K562 (cell line): ENCODE measurements around the gene FAM3C. TPM values are rescaled to one million over a fixed set of nuclear protein-coding genes. Genes with fewer than 3 reads are reported as not detected.
A peak's percentile ranks its signal among the peaks of the same experiment; 100 is the strongest.

Experiments used
- BHLHE40 ChIP-seq: IDR thresholded peaks from 2 replicates; pipeline ENCODE4 v1.6.1; 2011; ENCODE audit warnings: low read length, improper control_type of control experiment
- CEBPB ChIP-seq: fragments of 450-650 bp; IDR thresholded peaks from 2 replicates; pipeline ENCODE4 v1.6.1; 2016; ENCODE audit warnings: missing genetic modification characterization, missing compliant biosample characterization
- CUX1 ChIP-seq: fragments of 200-800 bp; sonication (Bioruptor generic); IDR thresholded peaks from 2 replicates; pipeline ENCODE4 v1.6.1; 2016; ENCODE audit warnings: missing genetic modification characterization, missing compliant biosample characterization
- ELF2 ChIP-seq: fragments of 250-450 bp; sonication (Bioruptor Pico); IDR thresholded peaks from 2 replicates; pipeline ENCODE4 v1.5.0; 2021; ENCODE audit warnings: mild to moderate bottlenecking
- FOXM1 ChIP-seq, 2 experiments: fragments of 450-650 bp in 1 of 2; sonication (generic) in 1 of 2; formaldehyde crosslinking in 1 of 2; IDR thresholded peaks; 2 replicates each; pipeline versions ENCODE4 v1.6.1 to v1.9.0; 2017 to 2022; ENCODE audit warnings: low read depth in 2 of 2, mild to moderate bottlenecking in 2 of 2, missing genetic modification reagents in 1 of 2, moderate library complexity in 1 of 2
- MEF2D ChIP-seq: conservative IDR thresholded peaks from 2 replicates; pipeline ENCODE4 v1.6.1; 2016; ENCODE audit warnings: low read depth, missing genetic modification characterization, missing compliant biosample characterization
- MTA3 ChIP-seq: fragments of 450-650 bp; formaldehyde crosslinking; IDR thresholded peaks from 2 replicates; pipeline ENCODE4 v1.6.1; 2017; ENCODE audit warnings: mild to moderate bottlenecking, borderline replicate concordance
- NCOA1 ChIP-seq: fragments of 450-650 bp; IDR thresholded peaks from 2 replicates; pipeline ENCODE4 v1.6.1; 2016; ENCODE audit warnings: low read depth
- NFIC ChIP-seq: fragments of 450-650 bp; IDR thresholded peaks from 2 replicates; pipeline ENCODE4 v1.6.1; 2017; ENCODE audit warnings: mild to moderate bottlenecking, inconsistent platforms
- NR0B1 ChIP-seq: fragments of 450-650 bp; IDR thresholded peaks from one replicate; pipeline ENCODE4 v1.6.1; 2018; ENCODE audit warnings: mild to moderate bottlenecking, moderate library complexity; ENCODE audit not compliant: partially characterized antibody
- POLR2H ChIP-seq: IDR thresholded peaks from 2 replicates; pipeline ENCODE4 v1.6.1; 2016; ENCODE audit warnings: missing genetic modification characterization, low read depth, mild to moderate bottlenecking, control low read depth, missing compliant biosample characterization, moderate library complexity
- RBBP5 ChIP-seq: fragments of 200-600 bp; sonication (generic); IDR thresholded peaks from 2 replicates; pipeline ENCODE4 v1.6.1; 2012; ENCODE audit warnings: borderline replicate concordance, mild to moderate bottlenecking, low read length, control low read depth, inconsistent platforms; ENCODE audit not compliant: insufficient read depth, poor library complexity, severe bottlenecking
- SRF ChIP-seq, 2 experiments: fragments of 250-450, 450-650 bp in 1 of 2; sonication (Bioruptor Pico) in 1 of 2; sonication (generic) in 1 of 2; formaldehyde crosslinking; IDR thresholded peaks; 2 replicates each; pipeline versions ENCODE4 v1.5.0 to v1.5.1; 2020 to 2022; ENCODE audit warnings: mild to moderate bottlenecking in 1 of 2, missing genetic modification reagents in 1 of 2
- TFE3 ChIP-seq: fragments of 450-650 bp; formaldehyde crosslinking; IDR thresholded peaks from 2 replicates; pipeline ENCODE4 v1.4.0; 2020; ENCODE audit warnings: mild to moderate bottlenecking, mixed read lengths
- ZC3H8 ChIP-seq: fragments of 450-650 bp; IDR thresholded peaks from 2 replicates; pipeline ENCODE4 v1.6.1; 2017
- ZNF124 ChIP-seq: sonication (generic); formaldehyde crosslinking; IDR thresholded peaks from 2 replicates; pipeline ENCODE4 v1.8.1; 2022; ENCODE audit warnings: missing genetic modification reagents
- ZNF551 ChIP-seq: fragments of 250-450 bp; sonication (Bioruptor Pico); IDR thresholded peaks from 2 replicates; pipeline ENCODE4 v1.5.0; 2021; ENCODE audit warnings: mild to moderate bottlenecking, moderate library complexity
- ZNF75A ChIP-seq: fragments of 450-650 bp; formaldehyde crosslinking; IDR thresholded peaks from 2 replicates; pipeline ENCODE4 v1.4.0; 2020; ENCODE audit warnings: mild to moderate bottlenecking
- polyA plus RNA-seq, 8 experiments: library from polyadenylated mRNA; depleted of rRNA in 4 of 8; stranded (reverse) in 5 of 8; unstranded in 3 of 8; fragments of >200 nt; fragmentation: Nextera tagmentation in 2 of 8; fragmentation: Illumina TruSeq in 1 of 8; extraction: Ambion mirVana in 2 of 8; extraction: Trizol in 1 of 8; gene quantifications; 2 replicates each; pipeline versions ENCODE4 v1.2.1 to v1.2.3, GENCODE V29; 2011 to 2014; ENCODE audit warnings: inconsistent platforms in 1 of 8, missing spikeins in 1 of 8
- total RNA-seq, 7 experiments: library from RNA; depleted of rRNA in 6 of 7; stranded (reverse); fragments of >200 nt in 6 of 7; fragmentation: Illumina TruSeq in 2 of 7; extraction: Trizol in 2 of 7; gene quantifications; 2 replicates each; pipeline versions ENCODE4 v1.2.1 to v1.2.3, GENCODE V29; 2011 to 2021; ENCODE audit warnings: low replicate concordance in 1 of 7
- TF ChIP-seq, protein P1 (sequence below): sonication (generic); formaldehyde crosslinking; IDR thresholded peaks from 2 replicates; pipeline ENCODE4 v1.8.0; 2022; ENCODE audit warnings: mild to moderate bottlenecking, missing genetic modification reagents

The FAM3C gene
- total and polyA plus RNA-seq, 9 of the 15 experiments (the other 6 are each of a cell fraction or from before 2014, with no cell fraction given) = 10.6 to 42.6 (median 30.0) TPM

GRCh38 chr7:121395961-121396757, at the start of gene FAM3C (continued):
- TF ChIP-seq SRF (CRISPR knock-in tag; IDR thresholded peaks at IDR 0.05) (peak in 1 of 2 experiments; percentile 76; a peak in 2 of 4 replicates), NFIC (peak; percentile 90), ZNF124 (CRISPR knock-in tag) (no peak), ZNF75A (CRISPR knock-in tag) (no peak), CEBPB (tag) (no peak), POLR2H (tag) (peak; percentile 92), MEF2D (no peak), ZNF551 (CRISPR knock-in tag) (no peak), CUX1 (CRISPR knock-in tag) (no peak), NR0B1 (no peak), MTA3 (peak; percentile 97), TFE3 (CRISPR knock-in tag) (no peak), FOXM1 (IDR thresholded peaks at IDR 0.05; ENCODE audit: low read depth) (no peak), FOXM1 (CRISPR knock-in tag; IDR thresholded peaks at IDR 0.05; ENCODE audit: low read depth) (no peak), ZC3H8 (no peak), ELF2 (CRISPR knock-in tag) (no peak), RBBP5 (peak; percentile 98), BHLHE40 (0 out of 2 replicates have a peak, but pooled peaks have one; percentile 55), NCOA1 (no peak)
- TF ChIP-seq, protein P1, sequence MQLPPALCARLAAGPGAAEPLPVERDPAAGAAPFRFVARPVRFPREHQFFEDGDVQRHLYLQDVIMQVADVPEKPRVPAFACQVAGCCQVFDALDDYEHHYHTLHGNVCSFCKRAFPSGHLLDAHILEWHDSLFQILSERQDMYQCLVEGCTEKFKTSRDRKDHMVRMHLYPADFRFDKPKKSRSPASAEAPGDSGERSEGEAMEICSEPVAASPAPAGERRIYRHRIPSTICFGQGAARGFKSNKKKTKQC (CRISPR knock-in tag) = peak; percentile 88
